Measurements from ENCODE around the gene RBM10.

Gene RBM10

GRCh38 chrX:47233333-47234113, 88.5 kb downstream of the RBM10 start:
- Mint-ChIP-seq H3K36me3 (peaks cover 22% of the 10 kb centered on the region), H3K4me3 (peak overlapping the region; percentile 88), H3K27ac (peak overlapping the region; percentile 98), H3K27me3 (no peaks in the 10 kb centered on the region), H3K9me3 (no peaks in the 10 kb centered on the region), H3K4me1 (peaks cover 27% of the 10 kb centered on the region)
- peak; percentile 94 for DNase-seq
- CTCF ChIA-PET = no interaction called here

- Mint-ChIP-seq H3K36me3 (peaks cover 17% of the 10 kb centered on the region), H3K9me3 (no peaks in the 10 kb centered on the region), H3K4me3 (peak overlapping the region; percentile 60), H3K27ac (peak overlapping the region; percentile 82), H3K4me1 (peaks cover 27% of the 10 kb centered on the region), H3K27me3 (no peaks in the 10 kb centered on the region)
- CTCF ChIA-PET = no interaction called here
- no peak for DNase-seq
Measured at GRCh38 chrX:47234583-47234982, 89.6 kb downstream of the RBM10 start.

GRCh38 chrX:47235691-47236103, 90.7 kb downstream of the RBM10 start:
- H3K36me3 Mint-ChIP-seq = peaks cover 18% of the 10 kb centered on the region
- H3K27me3 Mint-ChIP-seq = no peaks in the 10 kb centered on the region
- CTCF ChIA-PET = interaction anchor here (0.7 kb wide), 1 partner anchor 146 kb away, joined by 3 read pairs; no protein-coding TSS in a partner anchor
- H3K4me3 Mint-ChIP-seq = peak overlapping the region; percentile 34
- peaks cover 27% of the 10 kb centered on the region for H3K4me1 Mint-ChIP-seq
- no peaks in the 10 kb centered on the region for H3K9me3 Mint-ChIP-seq
- H3K27ac Mint-ChIP-seq = peak overlapping the region; percentile 4
- DNase-seq = no peak

All from activated naive CD4-positive, alpha-beta T cell treated with anti-CD3 and anti-CD28 coated beads, Interleukin-2, amount 10 ng/mL, durations not matched to agents 7 days and 5 days (primary cell).